Testis (tissue), 3 donors: ENCODE measurements around the gene ZNF143. TPM values are rescaled to one million over a fixed set of nuclear protein-coding genes. Genes with fewer than 3 reads are reported as not detected.

Source experiments
- DNase-seq: peaks from one replicate; pipeline ENCODE4 v3.0.0-alpha.2; 2019
- H3K27ac ChIP-seq, 2 donors: fragments of 200-600 bp; sonication (generic); one replicate each; pipeline ENCODE4 v1.5.1; 2019
- H3K27me3 ChIP-seq: fragments of 200-600 bp; sonication (generic); one replicate; pipeline ENCODE4 v1.5.1; 2019
- H3K36me3 ChIP-seq: fragments of 200-600 bp; sonication (generic); one replicate; pipeline ENCODE4 v1.5.1; 2017; ENCODE audit warnings: low read depth; ENCODE audit errors: missing control alignments
- H3K4me1 ChIP-seq: fragments of 200-600 bp; sonication (generic); one replicate; pipeline ENCODE4 v1.5.1; 2019
- H3K4me3 ChIP-seq, 2 donors: fragments of 200-600 bp; sonication (generic); one replicate each; pipeline ENCODE4 v1.5.1; 2017 to 2019
- H3K9me3 ChIP-seq: fragments of 200-600 bp; sonication (generic); one replicate; pipeline ENCODE4 v1.5.1; 2017
- POLR2A ChIP-seq: fragments of 450-650 bp; IDR thresholded peaks from one replicate; pipeline ENCODE4 v1.6.1; 2017; ENCODE audit warnings: antibody characterized with exemption, mild to moderate bottlenecking, moderate library complexity
- WGBS, 2 donors: methylation state at CpG; one replicate each; pipeline ENCODE4 v1.1.5; 2018; 5-methylcytosine and 5-hydroxymethylcytosine counted together
- intact Hi-C: fragments of 100-400 bp; cut with DNase I; formaldehyde crosslinking; loops from one replicate; pipeline ENCODE4 v1.15.1; 2023; ENCODE audit warnings: low total_unique reads
- polyA plus RNA-seq: library from polyadenylated mRNA; stranded (reverse); fragments of 350-450 nt; fragmentation: Illumina TruSeq; extraction: RNeasy Lipid Tissue Mini Kit (QIAGEN cat#74804); gene quantifications from one replicate; pipeline ENCODE4 v1.2.3, GENCODE V29; 2014; ENCODE audit warnings: low read depth, low replicate concordance; ENCODE audit not compliant: insufficient read depth
- total RNA-seq, 2 donors: library from RNA; depleted of rRNA; stranded (reverse); fragments of >200 nt; gene quantifications; one replicate each; pipeline ENCODE4 v1.2.3, GENCODE V29; 2016
- TF ChIP-seq, protein P1 (sequence below), 3 experiments: fragments of 450-650 bp in 2 of 3; fragments of 200-600 bp in 1 of 3; sonication (generic) in 1 of 3; IDR thresholded peaks; one replicate each; pipeline ENCODE4 v1.5.1; 2016 to 2019; ENCODE audit warnings: antibody characterized with exemption in 3 of 3, mild to moderate bottlenecking in 2 of 3, moderate library complexity in 1 of 3

The ZNF143 gene
- total and polyA plus RNA-seq, 3 donors from 2014 or later = 37.2 to 49.9 (median 43.6) TPM

DNA sequence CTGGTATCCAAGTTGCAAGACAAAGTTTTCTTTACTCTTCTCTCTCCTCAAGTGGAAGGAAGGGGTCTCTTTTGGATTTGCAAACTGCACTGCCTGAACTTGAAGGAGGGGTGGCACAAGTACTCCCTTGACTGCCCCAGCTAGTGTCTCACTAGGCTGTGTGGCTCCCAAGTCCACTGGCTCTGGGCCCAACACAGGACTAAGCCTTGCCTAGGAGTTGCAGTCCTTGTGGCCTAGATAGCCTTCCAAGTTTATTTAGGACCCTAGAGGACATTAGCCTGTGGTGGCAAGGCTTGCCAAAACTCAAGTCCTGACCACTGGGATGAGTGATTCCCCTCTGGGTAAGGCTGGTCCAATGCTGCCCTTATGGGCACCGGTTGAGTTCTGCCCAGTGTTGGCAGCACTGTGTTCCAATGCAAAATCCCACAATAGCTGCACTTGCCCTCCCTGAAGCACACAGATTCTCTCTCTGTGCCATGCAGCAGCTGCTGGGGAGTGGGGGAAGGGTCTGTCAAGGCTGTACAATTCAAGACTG, 102.5 kb downstream of the ZNF143 start:
- DNase-seq = no peak
- Histone ChIP-seq H3K9me3 (no peaks in the 10 kb centered on the region), H3K27me3 (no peaks in the 10 kb centered on the region), H3K27ac (no peak overlapping the region), H3K4me3 (no peak overlapping the region), H3K4me1 (no peaks in the 10 kb centered on the region), H3K36me3 (no peaks in the 10 kb centered on the region)
- intact Hi-C loops = no loop called here
- WGBS, 2 donors = 100% methylated on average over 1 of the region's 1 CpG
- TF ChIP-seq, protein P1, sequence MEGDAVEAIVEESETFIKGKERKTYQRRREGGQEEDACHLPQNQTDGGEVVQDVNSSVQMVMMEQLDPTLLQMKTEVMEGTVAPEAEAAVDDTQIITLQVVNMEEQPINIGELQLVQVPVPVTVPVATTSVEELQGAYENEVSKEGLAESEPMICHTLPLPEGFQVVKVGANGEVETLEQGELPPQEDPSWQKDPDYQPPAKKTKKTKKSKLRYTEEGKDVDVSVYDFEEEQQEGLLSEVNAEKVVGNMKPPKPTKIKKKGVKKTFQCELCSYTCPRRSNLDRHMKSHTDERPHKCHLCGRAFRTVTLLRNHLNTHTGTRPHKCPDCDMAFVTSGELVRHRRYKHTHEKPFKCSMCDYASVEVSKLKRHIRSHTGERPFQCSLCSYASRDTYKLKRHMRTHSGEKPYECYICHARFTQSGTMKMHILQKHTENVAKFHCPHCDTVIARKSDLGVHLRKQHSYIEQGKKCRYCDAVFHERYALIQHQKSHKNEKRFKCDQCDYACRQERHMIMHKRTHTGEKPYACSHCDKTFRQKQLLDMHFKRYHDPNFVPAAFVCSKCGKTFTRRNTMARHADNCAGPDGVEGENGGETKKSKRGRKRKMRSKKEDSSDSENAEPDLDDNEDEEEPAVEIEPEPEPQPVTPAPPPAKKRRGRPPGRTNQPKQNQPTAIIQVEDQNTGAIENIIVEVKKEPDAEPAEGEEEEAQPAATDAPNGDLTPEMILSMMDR (IDR thresholded peaks at IDR 0.05) = no peak
- TF ChIP-seq POLR2A = no peak

DNA sequence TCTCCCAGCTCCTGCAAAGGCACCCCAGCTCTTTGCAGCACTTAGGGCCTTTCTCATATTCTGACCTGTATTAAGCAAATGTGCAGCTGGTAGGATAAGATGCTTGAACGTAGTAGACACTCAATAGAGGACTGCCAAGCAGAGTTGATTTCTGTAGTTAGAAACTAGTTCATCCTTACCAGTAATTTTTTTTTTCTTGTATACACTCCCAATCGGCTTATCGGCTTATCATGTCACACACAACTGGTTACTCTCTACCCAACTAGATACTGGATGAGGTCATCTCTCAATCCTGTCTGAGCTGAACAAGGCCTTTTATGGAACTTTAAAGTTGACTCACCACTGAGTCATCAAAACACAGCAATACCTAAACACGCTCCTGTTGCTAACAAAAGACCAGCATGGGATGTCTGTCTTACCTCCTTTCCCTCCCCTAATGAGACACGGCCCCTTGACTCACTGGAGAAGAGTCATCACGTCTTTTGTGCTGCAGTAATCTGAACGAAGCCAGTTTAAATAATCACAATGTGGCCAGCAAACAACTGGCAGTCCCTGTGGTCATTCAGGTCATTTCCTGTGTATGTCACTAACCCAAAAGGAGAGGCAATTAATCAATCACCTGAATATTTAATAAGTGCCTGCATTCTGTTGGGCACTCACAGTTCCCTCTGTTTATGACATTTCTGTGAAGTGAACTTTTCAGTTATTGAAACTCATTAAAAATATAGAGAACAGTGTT, 105.2 kb downstream of the ZNF143 start:
- Histone ChIP-seq H3K9me3 (no peaks in the 10 kb centered on the region), H3K4me3 (no peak overlapping the region), H3K36me3 (no peaks in the 10 kb centered on the region), H3K27ac (peak overlapping the region in 1 of 2 donors; percentile 86), H3K27me3 (no peaks in the 10 kb centered on the region), H3K4me1 (peaks cover 12% of the 10 kb centered on the region)
- TF ChIP-seq, protein P1 (IDR thresholded peaks at IDR 0.05) = no peak
- TF ChIP-seq POLR2A = no peak
- no peak for DNase-seq
- 42 to 43% methylated on average over 7 of the region's 7 CpGs for WGBS, 2 donors
- intact Hi-C loops = no loop called here

DNA sequence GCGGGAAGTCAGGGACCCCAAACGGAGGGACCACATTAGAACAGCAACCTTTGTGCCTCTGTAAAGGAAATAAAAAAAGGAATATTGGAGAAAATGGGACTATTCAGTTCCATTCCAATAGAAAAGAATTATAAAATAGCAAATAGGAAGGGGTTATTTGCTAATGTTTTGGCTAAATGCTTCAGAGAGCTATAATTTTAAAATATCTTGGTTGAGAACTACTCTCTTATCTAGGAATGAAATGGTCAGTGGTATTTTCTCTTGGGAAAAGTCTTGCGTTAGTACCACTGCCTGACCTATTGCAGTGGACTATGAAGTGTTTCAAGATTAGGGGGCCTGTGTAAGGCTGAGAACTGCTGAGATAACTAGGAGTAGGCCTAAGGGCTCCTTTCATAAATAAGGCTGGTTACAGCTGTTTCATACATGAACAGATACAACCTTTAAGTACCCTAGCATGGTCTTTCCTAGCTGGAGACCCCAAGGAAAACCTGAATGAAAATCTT, 105.8 kb downstream of the ZNF143 start:
- H3K4me3 ChIP-seq = no peak overlapping the region
- no peaks in the 10 kb centered on the region for H3K27me3 ChIP-seq
- intact Hi-C loops = no loop called here
- H3K9me3 ChIP-seq = no peaks in the 10 kb centered on the region
- H3K4me1 ChIP-seq = peaks cover 12% of the 10 kb centered on the region
- peak overlapping the region in 1 of 2 donors; percentile 86 for H3K27ac ChIP-seq
- H3K36me3 ChIP-seq = no peaks in the 10 kb centered on the region
- WGBS, 2 donors = 61 to 68% methylated on average over 3 of the region's 3 CpGs
- no peak for DNase-seq
- TF ChIP-seq POLR2A = no peak

DNA sequence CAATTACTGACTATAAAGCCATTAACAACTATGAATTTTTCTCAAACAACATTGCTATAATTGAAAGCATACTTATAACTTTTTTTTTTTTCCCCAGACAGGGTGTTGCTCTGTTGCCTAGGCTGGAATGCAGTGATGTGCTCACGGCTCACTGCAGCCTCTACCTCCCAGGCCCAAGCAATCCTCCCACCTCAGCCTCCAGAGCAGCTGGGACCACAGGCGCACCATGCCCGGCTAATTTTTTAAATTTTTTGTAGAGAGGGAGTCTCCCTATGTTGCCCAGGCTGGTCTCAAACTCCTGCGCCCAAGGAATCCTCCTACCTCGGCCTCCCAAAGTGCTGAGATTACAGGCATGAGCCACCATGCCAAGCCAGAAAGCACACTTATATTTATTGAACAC, 106.6 kb downstream of the ZNF143 start:
- DNase-seq = no peak
- no peaks in the 10 kb centered on the region for H3K27me3 ChIP-seq
- intact Hi-C loops = no loop called here
- no peaks in the 10 kb centered on the region for H3K9me3 ChIP-seq
- no peak overlapping the region for H3K4me3 ChIP-seq
- TF ChIP-seq, protein P1 (IDR thresholded peaks at IDR 0.05) = no peak
- no peak for TF ChIP-seq POLR2A
- peak overlapping the region in 1 of 2 donors; percentile 80 for H3K27ac ChIP-seq
- no peaks in the 10 kb centered on the region for H3K36me3 ChIP-seq
- H3K4me1 ChIP-seq = peaks cover 12% of the 10 kb centered on the region
- WGBS, 2 donors = 88 to 95% methylated on average over 5 of the region's 5 CpGs

DNA sequence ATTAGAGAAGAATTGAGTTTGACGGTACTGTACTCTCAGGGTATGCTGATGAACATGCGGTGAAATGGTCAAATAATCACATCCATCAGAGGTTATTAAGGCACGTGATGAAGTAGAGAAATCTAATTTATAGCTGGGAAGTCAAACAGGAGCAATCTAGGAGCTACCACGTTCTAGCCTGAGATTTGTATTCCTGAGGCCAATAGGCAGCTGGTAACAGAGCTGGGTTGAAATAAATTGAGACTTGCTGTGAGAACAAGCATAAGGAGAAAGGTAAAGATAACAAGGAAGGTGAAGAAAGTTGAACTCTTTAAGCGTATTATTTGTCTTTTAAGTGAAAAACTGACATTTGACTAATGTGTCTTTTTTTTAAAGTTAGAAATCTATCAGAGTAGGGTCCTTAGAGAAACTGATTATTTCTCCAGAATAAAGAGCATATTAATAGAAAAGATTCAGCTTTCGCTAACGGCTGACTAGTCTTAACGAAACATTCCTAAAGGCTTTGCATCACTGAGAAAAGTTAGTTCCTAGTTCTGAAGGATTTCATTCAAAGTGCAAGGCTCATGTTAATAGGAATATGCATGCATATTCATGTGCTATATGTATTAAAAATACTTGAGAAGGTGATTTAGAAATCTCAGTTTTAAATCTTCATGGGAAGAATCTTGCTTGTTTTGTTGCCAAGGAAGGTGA, 107.5 kb downstream of the ZNF143 start:
- 48 to 51% methylated on average over 8 of the region's 8 CpGs for WGBS, 2 donors

More for the DNA sequence above, 107.5 kb downstream of the ZNF143 start:
- no peak for DNase-seq
- intact Hi-C loops = no loop called here
- Histone ChIP-seq H3K27me3 (no peaks in the 10 kb centered on the region), H3K4me3 (no peak overlapping the region), H3K9me3 (no peaks in the 10 kb centered on the region), H3K36me3 (no peaks in the 10 kb centered on the region), H3K4me1 (peaks cover 12% of the 10 kb centered on the region), H3K27ac (peak overlapping the region in 1 of 2 donors; percentile 80)
- TF ChIP-seq, protein P1 (IDR thresholded peaks at IDR 0.05) = no peak
- TF ChIP-seq POLR2A = no peak
